GM08714 (cell line): Measurements from ENCODE around the gene GRIA2.
"Not testable (repeated sequence)": the region's sequence is repeated elsewhere in the genome, so short reads cannot be mapped to it uniquely, and the experiment has no call there.

Experiments used
- H3K4me3 ChIP-seq: fragments of 200-500 bp; sonication (Bioruptor generic); 2 replicates; pipeline ENCODE4 v1.5.1; 2014; ENCODE audit warnings: mild to moderate bottlenecking, low read length, inconsistent platforms
- ZNF274 ChIP-seq: IDR thresholded peaks from 2 replicates; pipeline ENCODE4 v1.6.1; 2012; ENCODE audit warnings: mild to moderate bottlenecking, low read depth, low read length

The GRIA2 gene

DNA sequence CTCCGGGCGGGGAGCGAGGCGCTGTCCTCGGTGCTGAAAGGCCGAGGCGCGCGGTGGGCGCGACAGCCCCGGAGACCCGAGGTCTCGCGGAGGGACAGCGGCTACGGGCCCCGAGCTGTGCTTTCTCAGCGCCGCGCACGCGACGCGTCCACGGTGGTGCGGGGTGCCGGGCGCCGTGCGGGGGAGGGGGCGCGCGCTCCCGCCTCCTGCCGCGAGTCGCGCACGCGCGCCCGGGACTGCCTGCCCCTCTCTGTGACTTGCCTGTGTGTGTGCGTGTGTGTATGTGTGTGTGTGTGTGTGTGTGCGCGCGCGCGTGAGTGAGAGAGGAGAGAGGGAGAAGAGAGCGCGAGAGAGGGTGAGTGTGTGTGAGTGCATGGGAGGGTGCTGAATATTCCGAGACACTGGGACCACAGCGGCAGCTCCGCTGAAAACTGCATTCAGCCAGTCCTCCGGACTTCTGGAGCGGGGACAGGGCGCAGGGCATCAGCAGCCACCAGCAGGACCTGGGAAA lies at the start of gene GRIA2:
TSS of gene GRIA2 (plus strand) at position 358 of the 511 bp plus-strand sequence. CDS start 315 bp downstream, outside the sequence.
- no peak for TF ChIP-seq ZNF274
- no peak within 1 kb of the TSS for H3K4me3 ChIP-seq

DNA sequence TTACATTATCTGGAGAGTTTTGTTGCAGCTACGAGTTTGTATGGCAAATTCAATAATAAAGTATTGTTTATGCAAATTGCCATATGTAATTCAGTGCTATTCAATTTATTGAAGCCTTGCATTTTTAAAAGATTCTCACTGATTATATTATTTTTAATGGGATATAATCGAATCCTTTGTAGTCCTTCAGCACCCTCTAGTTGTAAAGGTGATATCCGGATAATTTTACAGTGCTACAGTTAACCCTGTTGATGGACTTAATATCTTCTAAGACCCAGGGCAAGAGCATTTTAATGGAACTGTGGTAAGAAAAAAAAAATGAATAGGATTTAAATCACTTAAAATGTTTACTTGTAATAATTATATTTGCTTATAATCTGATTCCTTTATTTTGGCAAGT lies 48.5 kb upstream of the GRIA2 start:
- no peak for TF ChIP-seq ZNF274
- no peak overlapping the region for H3K4me3 ChIP-seq

DNA sequence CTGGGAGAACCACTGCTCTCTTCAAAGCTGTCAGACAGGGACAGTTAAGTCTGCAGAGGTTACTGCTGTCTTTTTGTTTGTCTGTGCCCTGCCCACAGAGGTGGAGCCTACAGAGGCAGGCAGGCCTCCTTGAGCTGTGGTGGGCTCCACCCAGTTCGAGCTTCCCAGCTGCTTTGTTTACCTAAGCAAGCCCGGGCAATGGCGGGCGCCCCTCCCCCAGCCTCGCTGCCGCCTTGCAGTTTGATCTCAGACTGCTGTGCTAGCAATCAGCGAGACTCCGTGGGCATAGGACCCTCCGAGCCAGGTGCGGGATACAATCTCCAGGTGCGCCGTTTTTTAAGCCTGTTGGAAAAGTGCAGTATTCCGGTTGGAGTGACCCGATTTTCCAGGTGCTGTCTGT lies 40.3 kb upstream of the GRIA2 start:
- H3K4me3 ChIP-seq: not testable (repeated sequence)

DNA sequence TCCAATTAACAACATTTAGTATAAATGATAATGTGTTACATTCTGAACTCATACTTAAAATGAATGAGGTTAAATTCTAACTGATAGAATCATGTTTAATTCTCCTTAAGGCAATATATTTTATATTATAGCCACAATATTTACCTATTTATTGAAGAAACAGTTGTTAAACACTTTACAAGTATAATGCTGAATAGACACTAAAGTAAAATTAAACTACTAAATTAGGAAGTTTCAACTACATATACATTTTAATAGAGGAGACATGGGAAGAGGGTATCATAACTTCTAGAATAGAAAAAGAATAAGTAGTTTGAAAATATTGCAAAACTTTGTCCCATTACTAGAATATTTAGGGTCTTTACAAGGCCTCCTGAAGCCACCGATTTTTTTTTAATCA lies 36.2 kb upstream of the GRIA2 start:
- H3K4me3 ChIP-seq: no peak overlapping the region
- TF ChIP-seq ZNF274: no peak

DNA sequence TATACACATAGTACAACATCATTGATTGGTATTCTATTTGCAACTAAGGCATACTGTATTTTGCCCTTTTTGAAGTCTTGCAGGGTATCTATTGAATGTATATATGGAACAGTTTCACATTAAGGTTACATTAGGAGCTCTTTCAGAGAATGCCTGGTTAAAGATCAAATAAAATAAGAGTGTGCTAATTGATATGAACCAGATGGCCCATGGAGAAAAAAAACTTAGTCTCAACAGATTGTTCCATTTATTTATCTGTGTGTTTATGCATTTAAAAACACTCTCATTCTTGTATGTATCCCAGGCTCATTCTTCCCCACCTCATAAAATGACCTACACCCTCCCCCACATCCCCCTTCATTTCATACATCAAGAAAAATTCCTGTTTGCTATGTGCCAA lies 35.2 kb upstream of the GRIA2 start:
- TF ChIP-seq ZNF274: no peak
- H3K4me3 ChIP-seq: no peak overlapping the region

DNA sequence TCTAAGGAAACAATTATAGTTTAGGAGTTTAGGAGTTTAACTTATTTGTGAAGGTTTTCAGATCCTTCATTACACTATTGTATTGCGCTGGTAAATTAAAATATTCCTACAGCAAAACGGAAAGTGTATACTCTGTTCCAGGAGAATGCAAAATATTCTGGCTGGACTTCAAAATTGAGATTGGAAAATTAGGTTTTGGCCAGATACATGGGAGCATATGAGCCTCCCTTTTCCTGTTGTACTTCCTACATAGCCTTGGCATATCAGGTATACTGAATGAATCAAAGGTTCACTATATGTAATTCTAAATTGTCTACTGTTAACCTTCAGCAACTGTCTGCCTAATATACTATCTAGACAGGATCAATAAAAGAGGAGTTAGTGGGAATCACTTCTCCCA lies 25.2 kb upstream of the GRIA2 start:
- TF ChIP-seq ZNF274: no peak
- no peak overlapping the region for H3K4me3 ChIP-seq

DNA sequence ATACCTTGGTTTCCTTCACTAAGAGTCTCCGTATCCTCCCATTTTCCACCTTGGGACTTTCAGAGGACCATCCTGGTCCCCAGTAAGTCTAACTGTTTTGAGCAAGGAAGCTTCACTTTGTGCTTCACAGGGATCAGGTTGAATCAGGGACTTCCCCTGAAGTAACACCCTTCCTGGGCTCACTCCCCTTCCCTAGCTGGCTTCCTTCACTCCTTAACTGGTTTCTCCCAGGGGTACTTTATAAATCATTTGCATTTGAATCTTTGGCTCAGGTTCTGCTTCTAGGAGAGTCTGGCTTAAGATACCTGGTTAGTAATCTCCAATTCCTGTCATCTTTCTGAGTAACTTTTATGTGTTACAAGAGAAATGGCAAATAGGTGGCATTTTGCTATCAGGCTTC lies 24.5 kb upstream of the GRIA2 start:
- no peak for TF ChIP-seq ZNF274
- no peak overlapping the region for H3K4me3 ChIP-seq

DNA sequence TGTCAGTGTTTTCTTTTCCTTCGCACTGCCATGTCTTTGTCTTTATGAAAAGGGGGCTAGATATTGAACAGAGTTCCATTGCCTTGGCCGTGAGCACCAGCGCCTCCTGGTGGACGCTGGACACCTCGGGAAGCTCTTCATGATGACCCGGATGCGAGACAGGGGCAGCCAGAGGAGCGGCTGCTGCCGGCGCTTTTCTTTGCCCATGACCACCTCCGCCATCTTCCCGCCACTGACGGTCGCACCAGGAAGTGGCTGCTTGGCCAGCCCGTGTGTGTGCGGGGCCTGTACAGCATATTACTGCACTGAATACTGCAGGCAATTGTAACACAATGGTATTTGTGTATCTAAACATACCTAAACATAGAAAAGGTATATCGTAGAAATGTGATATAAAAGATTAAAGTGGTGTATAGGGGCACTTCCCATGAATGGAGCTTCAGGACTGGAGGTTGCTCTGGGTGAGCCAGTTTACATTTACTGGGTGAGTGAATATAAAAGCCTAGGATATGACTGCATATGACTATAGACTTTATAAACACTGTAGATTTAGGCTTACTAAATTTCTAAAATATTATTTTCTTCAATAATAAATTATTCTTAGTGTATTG lies 15.8 kb upstream of the GRIA2 start:
- TF ChIP-seq ZNF274: no peak
- no peak overlapping the region for H3K4me3 ChIP-seq

DNA sequence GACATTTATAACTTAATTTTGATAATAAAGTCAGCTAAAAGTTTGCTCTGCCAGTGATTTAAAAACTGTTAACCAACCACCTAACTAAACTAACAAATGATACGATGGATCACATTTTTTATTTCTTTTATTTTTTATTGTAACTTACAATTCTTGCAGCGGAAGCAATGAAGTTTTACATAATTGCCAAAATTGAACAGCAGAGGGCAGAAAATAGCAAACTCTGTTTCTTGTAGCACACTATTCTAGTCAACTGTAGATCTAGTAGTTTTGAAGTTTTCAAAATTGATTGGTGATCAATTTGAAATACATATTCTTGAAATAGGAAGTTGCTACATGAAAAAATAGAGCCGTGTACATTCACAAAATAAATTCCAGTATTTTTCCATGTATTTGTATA lies 2.8 kb upstream of the GRIA2 start:
- TF ChIP-seq ZNF274: no peak
- no peak overlapping the region for H3K4me3 ChIP-seq

DNA sequence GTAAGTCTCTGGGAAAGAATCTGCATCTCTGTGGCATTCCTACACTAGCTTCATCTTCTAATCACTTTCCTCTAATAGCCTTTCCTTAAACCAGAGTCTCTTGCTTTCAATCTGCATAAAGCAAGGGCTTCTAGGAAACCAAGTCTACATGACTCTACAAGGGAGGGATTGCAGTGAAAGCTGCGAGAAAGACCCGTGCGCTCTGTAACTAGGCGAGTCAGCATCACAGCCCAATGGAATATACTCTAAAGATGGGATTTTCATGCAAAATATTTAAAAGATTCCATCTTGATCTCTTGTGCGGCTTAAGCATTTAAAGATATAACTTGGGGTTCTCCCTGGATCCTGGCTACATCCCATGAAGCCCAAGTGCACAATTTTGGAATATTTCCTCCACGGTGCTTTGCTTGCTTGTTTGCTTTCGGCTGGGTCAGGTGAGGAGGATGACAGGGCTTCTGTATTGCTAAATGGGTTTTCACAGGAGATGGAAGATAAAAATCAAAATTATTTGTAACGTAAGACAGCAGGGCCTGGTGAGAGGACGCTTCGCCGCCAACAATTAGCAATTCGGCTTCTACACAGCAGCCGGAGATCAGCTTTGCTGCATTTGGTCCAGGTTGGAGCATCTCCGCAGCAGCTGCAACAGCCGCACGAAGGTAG lies 687 bp upstream of the GRIA2 start:
- TF ChIP-seq ZNF274: no peak
- no peak overlapping the region for H3K4me3 ChIP-seq

DNA sequence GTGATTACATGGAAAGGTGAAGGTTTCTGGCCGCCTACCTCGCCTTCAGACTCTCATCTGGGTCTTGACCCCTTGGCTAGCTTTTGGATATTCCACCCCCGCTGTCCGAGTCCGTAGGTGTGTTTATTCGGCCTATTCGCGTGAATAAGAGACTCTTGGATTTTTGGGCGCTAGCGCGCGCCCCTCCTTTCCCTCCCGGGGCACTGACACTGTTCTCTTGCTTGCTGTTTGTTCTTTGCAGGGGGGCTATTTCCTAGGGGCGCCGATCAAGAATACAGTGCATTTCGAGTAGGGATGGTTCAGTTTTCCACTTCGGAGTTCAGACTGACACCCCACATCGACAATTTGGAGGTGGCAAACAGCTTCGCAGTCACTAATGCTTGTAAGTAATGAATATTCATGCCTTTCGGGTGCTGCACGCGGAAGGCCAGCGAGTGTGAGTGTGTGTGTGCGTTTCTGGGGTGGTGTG lies 932 bp downstream of the GRIA2 start:
- no peak for TF ChIP-seq ZNF274
- no peak overlapping the region for H3K4me3 ChIP-seq

DNA sequence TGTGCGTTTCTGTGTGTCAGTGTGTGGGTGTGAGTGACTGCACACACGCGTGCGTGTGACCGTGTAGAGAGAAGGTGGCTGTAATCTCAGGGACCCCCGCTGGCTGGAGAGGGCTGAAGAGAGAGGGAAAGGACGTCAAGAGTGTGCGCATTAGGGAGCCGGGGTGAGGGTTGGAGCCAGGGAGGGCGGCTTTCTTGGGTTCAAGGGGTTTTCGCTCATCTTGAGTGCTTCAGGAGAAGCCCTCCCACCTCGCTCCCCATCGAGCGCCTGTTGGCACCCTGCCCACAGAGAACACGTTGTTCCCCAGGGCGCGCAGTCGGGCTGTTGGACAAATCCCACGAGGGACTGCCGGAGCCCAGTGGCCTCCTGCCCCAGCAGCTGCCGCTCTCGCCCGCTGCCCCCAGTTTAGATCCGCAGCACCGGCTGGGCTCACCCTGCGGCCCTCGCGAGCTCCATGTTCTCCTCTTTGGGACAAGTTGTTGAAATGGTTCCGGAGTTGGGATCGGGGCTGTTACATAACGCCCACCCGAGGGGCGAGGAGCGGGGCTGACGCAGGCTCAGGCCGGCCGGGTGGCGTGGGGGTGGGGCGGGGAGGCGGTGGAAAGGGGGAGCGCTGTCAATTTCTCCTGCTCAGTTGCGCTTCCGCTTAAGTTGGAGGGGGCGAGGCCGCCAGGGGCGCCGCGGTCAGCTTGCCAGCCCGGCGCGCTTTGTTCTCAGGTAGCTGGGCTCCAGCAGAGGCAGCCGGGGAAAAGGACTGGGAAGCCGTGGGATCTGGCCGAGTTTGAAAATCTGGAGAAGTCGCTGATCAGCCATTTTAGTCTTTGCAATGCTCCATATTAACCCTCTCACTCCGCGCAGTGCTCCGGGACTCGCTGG lies 1.6 kb downstream of the GRIA2 start:
- H3K4me3 ChIP-seq: no peak overlapping the region
- no peak for TF ChIP-seq ZNF274

DNA sequence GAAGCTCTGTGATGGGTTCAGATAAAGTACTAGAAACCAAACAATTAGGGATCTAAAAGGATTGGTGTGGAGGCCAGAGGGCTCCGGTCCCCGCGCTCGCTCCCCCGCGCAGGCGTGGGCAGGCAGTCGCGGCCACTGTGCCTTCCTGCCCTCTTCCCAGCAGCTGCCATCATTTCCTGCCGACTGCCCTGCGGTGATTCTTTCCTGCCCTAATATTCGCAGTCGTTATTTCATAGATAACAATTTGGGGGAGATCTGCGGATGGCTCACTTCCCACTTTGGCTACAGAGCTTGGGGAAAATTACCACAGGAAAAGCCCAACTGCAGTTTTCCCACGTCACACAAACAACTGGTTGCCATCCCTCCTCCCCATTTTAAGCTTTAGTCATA lies 2.2 kb downstream of the GRIA2 start:
- TF ChIP-seq ZNF274: no peak
- H3K4me3 ChIP-seq: no peak overlapping the region

DNA sequence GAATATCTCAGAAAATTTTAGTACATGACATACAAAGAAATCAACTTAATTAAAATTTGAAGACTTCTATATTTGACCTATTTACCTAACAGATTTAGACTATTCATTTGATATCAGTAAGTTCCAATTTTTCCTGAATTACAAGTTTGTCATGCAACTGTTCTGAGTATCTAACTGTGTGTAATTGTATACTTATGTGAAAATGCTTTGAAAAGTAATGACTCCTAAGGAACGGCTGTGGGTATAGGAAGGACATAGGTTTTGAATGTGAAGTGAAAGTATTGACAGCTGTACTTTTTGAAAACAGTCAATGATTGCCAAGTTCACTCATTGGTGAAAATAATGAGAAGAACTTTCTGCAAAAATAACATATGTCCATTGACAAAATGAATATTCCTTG lies 2.9 kb downstream of the GRIA2 start:
- no peak overlapping the region for H3K4me3 ChIP-seq
- TF ChIP-seq ZNF274: no peak

DNA sequence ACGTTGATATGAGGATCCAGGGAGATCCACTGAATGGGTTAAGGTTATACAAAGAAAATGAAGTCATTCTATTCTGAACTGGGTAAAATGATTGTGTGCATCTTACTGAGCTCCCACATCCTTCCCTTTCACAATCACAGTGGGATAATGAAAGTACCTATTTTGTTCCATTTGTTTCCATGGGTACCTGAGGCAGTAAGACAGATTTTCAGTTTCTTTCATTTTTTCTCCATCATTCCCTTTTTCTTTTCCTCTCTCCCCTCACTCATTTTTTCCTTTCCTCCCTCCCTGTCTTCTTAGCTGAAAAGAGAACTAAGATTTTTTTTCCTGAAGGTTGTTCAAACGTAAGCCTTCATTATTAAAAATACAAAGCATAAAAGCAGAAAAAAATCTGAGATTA lies 4.6 kb downstream of the GRIA2 start:
- no peak for TF ChIP-seq ZNF274
- no peak overlapping the region for H3K4me3 ChIP-seq
